ENCODE measurements around the gene PVALEF.

PVALEF gene

DNA sequence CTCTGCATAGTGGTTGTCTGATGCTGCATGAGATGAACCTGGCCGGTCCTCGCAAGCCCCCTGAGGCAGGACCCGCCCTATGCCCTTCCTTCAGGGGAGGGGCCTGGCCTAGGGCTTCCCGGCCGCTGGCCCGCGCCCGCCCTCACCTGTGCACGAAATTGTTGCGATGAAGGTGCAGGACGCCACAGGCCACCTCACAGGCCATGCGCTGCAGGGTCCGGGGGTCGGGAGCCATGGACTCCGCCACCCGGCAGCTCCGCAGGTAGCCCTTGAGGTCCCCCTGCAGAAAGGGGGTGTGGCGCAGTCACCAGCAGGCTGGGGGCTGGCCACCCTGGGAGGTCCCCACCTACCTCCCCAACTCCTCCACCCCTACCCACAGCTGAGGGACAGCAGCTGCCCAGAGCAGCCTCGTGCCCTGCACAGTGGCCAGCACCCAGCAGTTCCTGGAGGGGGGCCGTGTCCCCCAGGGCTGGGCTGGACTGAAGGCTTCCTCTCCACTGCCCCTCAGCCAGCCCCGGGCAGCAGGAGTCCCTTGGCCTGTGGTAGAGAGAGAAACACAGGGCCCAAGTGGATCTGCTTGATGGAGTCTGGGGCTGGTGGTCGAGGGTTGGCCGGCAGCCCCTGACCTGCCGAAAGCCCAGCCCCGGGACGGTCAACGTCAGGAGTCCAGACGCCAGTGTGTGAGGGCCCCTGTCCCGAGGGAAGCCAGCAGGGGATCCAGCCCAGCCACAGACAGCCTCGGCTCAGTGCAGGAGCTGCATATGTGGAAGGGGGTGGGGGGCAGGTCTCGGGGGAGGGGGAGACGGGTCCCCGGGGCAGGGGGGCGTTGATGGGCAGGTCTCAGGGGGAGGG, 38.8 kb upstream of the PVALEF start:
- H3K9me3 ChIP-seq (ENCODE audit: severe bottlenecking): no peaks in the 10 kb centered on the region
- H3K27ac ChIP-seq (ENCODE audit: poor library complexity, severe bottlenecking): no peak overlapping the region
- ATAC-seq (ENCODE audit: low read depth) (no peak), DNase-seq (ENCODE audit: low spot score) (no peak)
- H3K36me3 ChIP-seq (ENCODE audit: low read depth): no peaks in the 10 kb centered on the region
- H3K4me1 ChIP-seq (ENCODE audit: insufficient read depth, poor library complexity, severe bottlenecking): no peaks in the 10 kb centered on the region
- TF ChIP-seq, protein P1, sequence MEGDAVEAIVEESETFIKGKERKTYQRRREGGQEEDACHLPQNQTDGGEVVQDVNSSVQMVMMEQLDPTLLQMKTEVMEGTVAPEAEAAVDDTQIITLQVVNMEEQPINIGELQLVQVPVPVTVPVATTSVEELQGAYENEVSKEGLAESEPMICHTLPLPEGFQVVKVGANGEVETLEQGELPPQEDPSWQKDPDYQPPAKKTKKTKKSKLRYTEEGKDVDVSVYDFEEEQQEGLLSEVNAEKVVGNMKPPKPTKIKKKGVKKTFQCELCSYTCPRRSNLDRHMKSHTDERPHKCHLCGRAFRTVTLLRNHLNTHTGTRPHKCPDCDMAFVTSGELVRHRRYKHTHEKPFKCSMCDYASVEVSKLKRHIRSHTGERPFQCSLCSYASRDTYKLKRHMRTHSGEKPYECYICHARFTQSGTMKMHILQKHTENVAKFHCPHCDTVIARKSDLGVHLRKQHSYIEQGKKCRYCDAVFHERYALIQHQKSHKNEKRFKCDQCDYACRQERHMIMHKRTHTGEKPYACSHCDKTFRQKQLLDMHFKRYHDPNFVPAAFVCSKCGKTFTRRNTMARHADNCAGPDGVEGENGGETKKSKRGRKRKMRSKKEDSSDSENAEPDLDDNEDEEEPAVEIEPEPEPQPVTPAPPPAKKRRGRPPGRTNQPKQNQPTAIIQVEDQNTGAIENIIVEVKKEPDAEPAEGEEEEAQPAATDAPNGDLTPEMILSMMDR (IDR thresholded peaks at IDR 0.05; ENCODE audit: poor library complexity, severe bottlenecking): no peak
- no peak overlapping the region for H3K4me3 ChIP-seq (ENCODE audit: severe bottlenecking)
- peaks cover 7% of the 10 kb centered on the region for H3K27me3 ChIP-seq (ENCODE audit: insufficient read depth, poor library complexity, severe bottlenecking)

DNA sequence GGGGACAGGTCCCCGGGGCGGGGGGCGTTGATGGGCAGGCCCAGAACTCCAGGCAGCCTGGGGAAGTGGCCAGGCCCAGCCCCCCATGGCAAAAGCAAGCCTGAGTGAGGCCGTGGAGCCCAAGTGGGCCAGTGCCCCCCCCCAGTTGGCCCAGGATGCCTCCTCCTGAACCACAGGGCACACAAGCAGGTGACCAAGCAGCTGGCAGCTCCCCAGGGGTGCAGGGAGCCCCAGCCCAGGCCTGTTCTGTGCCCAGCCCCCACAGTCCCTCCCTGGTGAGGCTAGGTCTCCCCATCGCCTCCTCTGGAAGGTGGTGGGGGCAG, 38.2 kb upstream of the PVALEF start:
- Histone ChIP-seq H3K9me3 (ENCODE audit: severe bottlenecking) (no peaks in the 10 kb centered on the region), H3K36me3 (ENCODE audit: low read depth) (no peaks in the 10 kb centered on the region), H3K27me3 (ENCODE audit: insufficient read depth, poor library complexity, severe bottlenecking) (peaks cover 3% of the 10 kb centered on the region), H3K4me1 (ENCODE audit: insufficient read depth, poor library complexity, severe bottlenecking) (no peaks in the 10 kb centered on the region), H3K4me3 (ENCODE audit: severe bottlenecking) (no peak overlapping the region), H3K27ac (ENCODE audit: poor library complexity, severe bottlenecking) (no peak overlapping the region)
- TF ChIP-seq, protein P1 (IDR thresholded peaks at IDR 0.05; ENCODE audit: poor library complexity, severe bottlenecking): no peak
- ATAC-seq (ENCODE audit: low read depth) (no peak), DNase-seq (ENCODE audit: low spot score) (no peak)

DNA sequence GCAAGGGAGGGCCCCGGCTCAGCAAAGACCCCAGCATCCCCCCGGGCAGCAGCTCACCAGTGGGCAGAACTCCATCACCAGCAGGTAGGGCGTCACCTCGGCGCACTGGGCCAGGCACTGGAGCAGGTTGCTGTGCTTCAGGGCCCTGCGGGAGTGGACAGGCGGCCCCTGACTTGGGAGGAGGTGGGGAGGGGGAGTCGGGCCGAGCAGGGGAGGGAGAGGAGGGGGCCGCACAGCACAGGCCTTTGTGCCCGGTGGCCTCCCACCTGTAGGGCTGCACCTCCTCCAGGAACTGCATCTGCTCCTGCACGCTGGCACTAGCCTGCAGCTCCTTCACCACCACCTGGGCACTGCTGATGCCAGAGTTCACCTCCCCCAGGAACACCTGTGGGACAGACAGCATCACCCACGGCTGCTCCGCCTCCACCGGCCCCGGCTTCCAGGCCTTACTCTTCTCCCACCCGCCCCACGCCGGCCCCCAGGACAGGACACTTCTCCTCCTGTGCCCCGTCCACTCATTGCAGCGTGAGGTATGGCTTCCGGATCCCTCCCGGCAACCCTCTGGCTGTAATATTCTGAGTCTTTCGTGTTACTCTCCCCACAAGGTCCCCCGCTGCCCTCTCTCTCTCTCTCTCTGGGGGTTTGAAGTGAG, 37.7 kb upstream of the PVALEF start:
- ATAC-seq (ENCODE audit: low read depth) (no peak), DNase-seq (ENCODE audit: low spot score) (no peak)
- TF ChIP-seq, protein P1 (IDR thresholded peaks at IDR 0.05; ENCODE audit: poor library complexity, severe bottlenecking): no peak
- Histone ChIP-seq H3K9me3 (ENCODE audit: severe bottlenecking) (no peaks in the 10 kb centered on the region), H3K4me1 (ENCODE audit: insufficient read depth, poor library complexity, severe bottlenecking) (no peaks in the 10 kb centered on the region), H3K27me3 (ENCODE audit: insufficient read depth, poor library complexity, severe bottlenecking) (peaks cover 1% of the 10 kb centered on the region), H3K27ac (ENCODE audit: poor library complexity, severe bottlenecking) (no peak overlapping the region), H3K36me3 (ENCODE audit: low read depth) (no peaks in the 10 kb centered on the region), H3K4me3 (ENCODE audit: severe bottlenecking) (no peak overlapping the region)

DNA sequence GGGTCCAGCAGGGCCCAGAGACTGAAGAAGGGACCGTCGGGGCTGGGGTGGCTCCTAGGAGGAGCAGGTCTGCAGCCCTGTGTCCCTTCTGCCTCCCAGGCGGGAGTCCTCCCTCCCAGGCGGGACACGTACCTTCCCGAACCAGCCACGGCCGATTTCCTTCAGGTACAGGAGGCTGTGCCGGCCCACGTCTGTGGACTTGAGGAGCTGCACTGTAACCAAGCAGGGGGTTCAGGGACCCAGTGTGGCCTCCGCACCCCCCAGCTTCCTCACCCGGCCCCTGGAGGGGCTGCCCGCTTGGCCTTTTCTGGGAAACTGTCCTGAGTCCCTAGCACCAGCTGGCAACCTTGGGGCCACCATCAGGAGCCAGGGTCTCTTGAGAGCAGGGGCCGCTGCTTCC, 37.0 kb upstream of the PVALEF start:
- H3K27ac ChIP-seq (ENCODE audit: poor library complexity, severe bottlenecking): no peak overlapping the region
- DNase-seq (ENCODE audit: low spot score): no peak
- H3K27me3 ChIP-seq (ENCODE audit: insufficient read depth, poor library complexity, severe bottlenecking): no peaks in the 10 kb centered on the region
- TF ChIP-seq, protein P1 (IDR thresholded peaks at IDR 0.05; ENCODE audit: poor library complexity, severe bottlenecking): no peak
- H3K4me1 ChIP-seq (ENCODE audit: insufficient read depth, poor library complexity, severe bottlenecking): no peaks in the 10 kb centered on the region
- H3K4me3 ChIP-seq (ENCODE audit: severe bottlenecking): no peak overlapping the region
- no peak for ATAC-seq (ENCODE audit: low read depth)
- H3K9me3 ChIP-seq (ENCODE audit: severe bottlenecking): no peaks in the 10 kb centered on the region
- no peaks in the 10 kb centered on the region for H3K36me3 ChIP-seq (ENCODE audit: low read depth)

DNA sequence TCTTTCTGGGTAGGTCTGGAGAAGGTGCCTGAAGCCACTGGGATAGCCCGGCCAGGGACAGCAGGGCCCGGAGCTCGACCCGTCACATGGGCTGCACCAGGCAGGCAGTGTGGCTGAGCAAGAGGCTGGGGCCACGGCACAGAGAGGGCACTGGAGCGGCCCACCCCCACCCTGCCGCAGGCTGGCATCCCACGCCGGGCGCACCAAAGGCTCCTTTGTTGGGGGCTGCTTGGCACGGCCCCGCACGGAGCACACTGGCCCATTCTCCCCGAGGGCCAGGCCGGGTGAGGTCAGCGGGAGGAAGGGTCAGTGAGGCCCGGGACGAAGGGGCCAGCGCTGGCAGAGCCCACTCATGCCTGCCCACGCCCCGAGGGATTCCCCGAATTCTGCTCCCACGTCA, 36.5 kb upstream of the PVALEF start:
- no peaks in the 10 kb centered on the region for H3K4me1 ChIP-seq (ENCODE audit: insufficient read depth, poor library complexity, severe bottlenecking)
- no peaks in the 10 kb centered on the region for H3K27me3 ChIP-seq (ENCODE audit: insufficient read depth, poor library complexity, severe bottlenecking)
- no peak overlapping the region for H3K4me3 ChIP-seq (ENCODE audit: severe bottlenecking)
- H3K36me3 ChIP-seq (ENCODE audit: low read depth): no peaks in the 10 kb centered on the region
- H3K9me3 ChIP-seq (ENCODE audit: severe bottlenecking): no peaks in the 10 kb centered on the region
- DNase-seq (ENCODE audit: low spot score): no peak
- TF ChIP-seq, protein P1 (IDR thresholded peaks at IDR 0.05; ENCODE audit: poor library complexity, severe bottlenecking): no peak
- ATAC-seq (ENCODE audit: low read depth): no peak
- H3K27ac ChIP-seq (ENCODE audit: poor library complexity, severe bottlenecking): no peak overlapping the region
